ENCODE measurements around the gene RD3L. TPM values are rescaled to one million over a fixed set of nuclear protein-coding genes. Genes with fewer than 3 reads are reported as not detected.
A peak's percentile ranks its signal among the peaks of the same experiment; 100 is the strongest.

RD3L gene
- total and polyA plus RNA-seq, 2 of the 13 experiments (the other 11 are each of a cell fraction or from before 2014, with no cell fraction given): not detected

GRCh38 chr14:103894034-103894722 is 48.2 kb downstream of the RD3L start:
- Histone ChIP-seq H2AFZ (ENCODE audit: low read length) (no peak overlapping the region), H4K20me1 (ENCODE audit: insufficient read depth, low read length) (no peaks in the 10 kb centered on the region), H3K4me3 (replicated peaks in 1 of 3; ENCODE audit: insufficient read depth in 1 of 3, low read depth in 2 of 3, low read length in 3 of 3) (no peak overlapping the region), H3K27me3 (ENCODE audit: control insufficient read depth in 1 of 2, insufficient read depth in 2 of 2, low read length in 2 of 2) (no peaks in the 10 kb centered on the region), H3K4me1 (ENCODE audit: insufficient read depth, low read length) (peaks cover 95% of the 10 kb centered on the region), H3K79me2 (ENCODE audit: insufficient read depth, low read length) (no peaks in the 10 kb centered on the region), H3K27ac (ENCODE audit: extremely low read length, insufficient read depth, low read length) (no peak overlapping the region), H3K9me3 (ENCODE audit: low read length) (no peaks in the 10 kb centered on the region), H3K9ac (ENCODE audit: insufficient read depth, low read depth, low read length) (no peak overlapping the region), H3K4me2 (ENCODE audit: low read depth, low read length) (no peak overlapping the region), H3K36me3 (replicated peaks in 1 of 2; ENCODE audit: control insufficient read depth in 1 of 2, insufficient read depth in 2 of 2, low read length in 2 of 2) (no peaks in the 10 kb centered on the region)
- DNase-seq (ENCODE audit: low spot score): no peak
- ChIA-PET POLR2A (interaction anchor here (7.3 kb wide), 1 partner anchor 14 kb away, joined by 195 read pairs; no protein-coding TSS in a partner anchor), CTCF (ENCODE audit: low intra/inter-chr PET ratio, low total read pairs) (no interaction called here)
- BruUV-seq (replicated peaks): no TSS peak
- ATAC-seq: no peak
- in situ Hi-C loops (cut with HindIII; ENCODE audit: extremely low pct_ligation_motif_present, low pct_unique_long_range_greater_than_20kb) (no loop called here), intact Hi-C loops (cut with micrococcal nuclease; ENCODE audit: unreplicated experiment) (no loop called here)
- 73% methylated on average over 12 of the region's 26 CpGs for WGBS (ENCODE audit: low lambda C conversion rate)
- FAIRE-seq: no peak
- TF ChIP-seq GABPB1 (CRISPR knock-in tag; IDR thresholded peaks at IDR 0.05): peak; percentile 36; the same call in 1 of the 2 replicates
- TF ChIP-seq SALL1 (CRISPR knock-in tag; IDR thresholded peaks at IDR 0.05): 0 out of 2 replicates have a peak, but pooled peaks have one; percentile 13
- TF ChIP-seq ZKSCAN1 (IDR thresholded peaks at IDR 0.05; ENCODE audit: low read length): no peak
- 0 out of 2 replicates have a peak, but pooled peaks have one; percentile 32 for TF ChIP-seq SNAI1 (CRISPR knock-in tag; IDR thresholded peaks at IDR 0.05; ENCODE audit: borderline replicate concordance)
- TF ChIP-seq ZSCAN21 (CRISPR knock-in tag; IDR thresholded peaks at IDR 0.05; ENCODE audit: borderline replicate concordance): no peak
- TF ChIP-seq PLSCR1 (CRISPR knock-in tag; IDR thresholded peaks at IDR 0.05; ENCODE audit: borderline replicate concordance): no peak
- no peak for TF ChIP-seq ZHX2 (IDR thresholded peaks at IDR 0.05; ENCODE audit: low read depth)
- no peak for TF ChIP-seq ZHX2 (CRISPR knock-in tag; IDR thresholded peaks at IDR 0.05; ENCODE audit: borderline replicate concordance)
- no peak for TF ChIP-seq PHF8 (CRISPR knock-in tag; IDR thresholded peaks at IDR 0.05)
- TF ChIP-seq ZNF879 (CRISPR knock-in tag; IDR thresholded peaks at IDR 0.05): no peak
- TF ChIP-seq ZNF33A (CRISPR knock-in tag; IDR thresholded peaks at IDR 0.05; ENCODE audit: borderline replicate concordance): no peak
- no peak for TF ChIP-seq ZNF597 (CRISPR knock-in tag; IDR thresholded peaks at IDR 0.05)
- no peak for TF ChIP-seq ETS1 (CRISPR knock-in tag; IDR thresholded peaks at IDR 0.05)
- TF ChIP-seq ZSCAN20 (CRISPR knock-in tag; IDR thresholded peaks at IDR 0.05; ENCODE audit: borderline replicate concordance): no peak
- no peak for TF ChIP-seq RXRB (CRISPR knock-in tag; IDR thresholded peaks at IDR 0.05; ENCODE audit: borderline replicate concordance)
